ENCODE data around the gene MAP4K3. TPM values are rescaled to one million over a fixed set of nuclear protein-coding genes. Genes with fewer than 3 reads are reported as not detected.

MAP4K3 gene
- total and polyA plus RNA-seq, 9 of the 15 experiments (the other 6 are each of a cell fraction or from before 2014, with no cell fraction given): 3.1 to 30.0 (median 16.9) TPM

DNA sequence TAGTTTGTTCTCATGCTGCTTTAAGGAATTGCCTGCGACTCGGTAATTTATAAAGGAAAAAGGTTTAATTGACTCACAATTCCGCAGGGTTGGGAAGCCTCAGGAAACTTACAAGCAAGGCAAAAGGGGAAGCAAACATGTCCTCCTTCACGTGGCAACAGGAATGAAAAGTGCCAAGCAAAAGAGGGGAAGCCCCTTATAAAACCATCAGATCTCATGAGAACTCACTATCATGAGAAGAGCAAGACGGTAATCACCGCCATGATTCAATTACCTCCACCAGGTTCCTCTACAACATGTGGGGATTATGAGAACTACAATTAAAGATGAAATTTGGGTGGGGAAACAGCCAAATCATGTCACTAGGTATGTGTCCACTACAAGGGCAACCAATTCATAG is 53.9 kb downstream of the MAP4K3 start (continued):
- TF ChIP-seq, protein P1, sequence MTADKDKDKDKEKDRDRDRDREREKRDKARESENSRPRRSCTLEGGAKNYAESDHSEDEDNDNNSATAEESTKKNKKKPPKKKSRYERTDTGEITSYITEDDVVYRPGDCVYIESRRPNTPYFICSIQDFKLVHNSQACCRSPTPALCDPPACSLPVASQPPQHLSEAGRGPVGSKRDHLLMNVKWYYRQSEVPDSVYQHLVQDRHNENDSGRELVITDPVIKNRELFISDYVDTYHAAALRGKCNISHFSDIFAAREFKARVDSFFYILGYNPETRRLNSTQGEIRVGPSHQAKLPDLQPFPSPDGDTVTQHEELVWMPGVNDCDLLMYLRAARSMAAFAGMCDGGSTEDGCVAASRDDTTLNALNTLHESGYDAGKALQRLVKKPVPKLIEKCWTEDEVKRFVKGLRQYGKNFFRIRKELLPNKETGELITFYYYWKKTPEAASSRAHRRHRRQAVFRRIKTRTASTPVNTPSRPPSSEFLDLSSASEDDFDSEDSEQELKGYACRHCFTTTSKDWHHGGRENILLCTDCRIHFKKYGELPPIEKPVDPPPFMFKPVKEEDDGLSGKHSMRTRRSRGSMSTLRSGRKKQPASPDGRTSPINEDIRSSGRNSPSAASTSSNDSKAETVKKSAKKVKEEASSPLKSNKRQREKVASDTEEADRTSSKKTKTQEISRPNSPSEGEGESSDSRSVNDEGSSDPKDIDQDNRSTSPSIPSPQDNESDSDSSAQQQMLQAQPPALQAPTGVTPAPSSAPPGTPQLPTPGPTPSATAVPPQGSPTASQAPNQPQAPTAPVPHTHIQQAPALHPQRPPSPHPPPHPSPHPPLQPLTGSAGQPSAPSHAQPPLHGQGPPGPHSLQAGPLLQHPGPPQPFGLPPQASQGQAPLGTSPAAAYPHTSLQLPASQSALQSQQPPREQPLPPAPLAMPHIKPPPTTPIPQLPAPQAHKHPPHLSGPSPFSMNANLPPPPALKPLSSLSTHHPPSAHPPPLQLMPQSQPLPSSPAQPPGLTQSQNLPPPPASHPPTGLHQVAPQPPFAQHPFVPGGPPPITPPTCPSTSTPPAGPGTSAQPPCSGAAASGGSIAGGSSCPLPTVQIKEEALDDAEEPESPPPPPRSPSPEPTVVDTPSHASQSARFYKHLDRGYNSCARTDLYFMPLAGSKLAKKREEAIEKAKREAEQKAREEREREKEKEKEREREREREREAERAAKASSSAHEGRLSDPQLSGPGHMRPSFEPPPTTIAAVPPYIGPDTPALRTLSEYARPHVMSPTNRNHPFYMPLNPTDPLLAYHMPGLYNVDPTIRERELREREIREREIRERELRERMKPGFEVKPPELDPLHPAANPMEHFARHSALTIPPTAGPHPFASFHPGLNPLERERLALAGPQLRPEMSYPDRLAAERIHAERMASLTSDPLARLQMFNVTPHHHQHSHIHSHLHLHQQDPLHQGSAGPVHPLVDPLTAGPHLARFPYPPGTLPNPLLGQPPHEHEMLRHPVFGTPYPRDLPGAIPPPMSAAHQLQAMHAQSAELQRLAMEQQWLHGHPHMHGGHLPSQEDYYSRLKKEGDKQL (CRISPR knock-in tag; IDR thresholded peaks at IDR 0.05; ENCODE audit: borderline replicate concordance): no peak
- TF ChIP-seq EP300 (IDR thresholded peaks at IDR 0.05; ENCODE audit: low read length) (no peak), ETV6 (IDR thresholded peaks at IDR 0.05; ENCODE audit: borderline replicate concordance in 1 of 2, low read depth in 2 of 2, low read length in 1 of 2) (no peak), ETV6 (CRISPR knock-in tag; IDR thresholded peaks at IDR 0.05; ENCODE audit: borderline replicate concordance) (no peak), PHF20 (IDR thresholded peaks at IDR 0.05; ENCODE audit: partially characterized antibody) (no peak), CTBP1 (IDR thresholded peaks at IDR 0.05; ENCODE audit: borderline replicate concordance) (no peak)
